HG03103 (cell line): Measurements from ENCODE around the gene OLFML1.

ENCODE experiments used
- ATAC-seq: cut with Tn5 transposase; IDR thresholded peaks from one replicate; pipeline ENCODE4 v1.9.1; 2021; ENCODE audit warnings: low read depth; ENCODE audit not compliant: unreplicated experiment

OLFML1 gene

DNA sequence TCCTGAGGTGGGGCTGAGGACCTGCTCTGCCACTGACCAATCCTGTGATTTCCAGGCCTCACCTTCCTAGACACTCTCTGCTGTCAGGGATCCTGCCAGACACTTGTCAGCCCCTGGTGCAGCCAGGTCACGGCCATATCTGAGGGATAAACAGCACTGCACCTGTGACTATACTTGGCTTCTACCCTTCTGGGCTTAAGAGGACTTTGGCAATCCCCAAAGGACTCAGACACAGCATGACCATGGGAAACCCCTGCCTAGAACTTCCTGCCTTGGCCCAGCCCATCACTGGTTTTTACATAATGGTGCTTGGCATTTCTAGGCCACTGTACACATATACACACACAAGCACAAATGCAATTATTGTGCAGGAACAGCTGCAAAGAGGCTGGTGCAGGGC, 11.6 kb upstream of the OLFML1 start:
- no peak for ATAC-seq

DNA sequence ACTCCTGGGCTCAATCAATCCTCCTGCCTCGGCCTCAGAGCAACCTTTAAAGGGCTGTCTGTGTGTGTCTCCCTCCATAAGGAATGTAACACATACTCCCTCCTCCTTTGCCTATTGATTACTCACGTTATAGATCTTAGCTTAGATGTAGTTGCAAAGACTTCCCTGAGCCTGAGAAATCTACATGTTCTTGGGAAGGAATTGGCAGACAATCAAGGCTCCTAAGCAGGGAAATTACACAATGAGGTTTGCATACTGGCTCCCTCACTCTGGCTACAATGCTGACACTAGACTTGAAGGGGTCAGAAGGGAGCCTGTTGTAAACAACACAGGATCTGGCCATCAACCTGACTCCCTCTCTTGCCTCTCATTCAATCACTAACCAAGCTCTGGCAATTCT, 5.2 kb upstream of the OLFML1 start:
- ATAC-seq = no peak

- ATAC-seq = no peak
Observed at GRCh38 chr11:7484131-7484530, 1.2 kb upstream of the OLFML1 start.

- ATAC-seq = no peak
Observed at GRCh38 chr11:7484645-7485044, 661 bp upstream of the OLFML1 start.

DNA sequence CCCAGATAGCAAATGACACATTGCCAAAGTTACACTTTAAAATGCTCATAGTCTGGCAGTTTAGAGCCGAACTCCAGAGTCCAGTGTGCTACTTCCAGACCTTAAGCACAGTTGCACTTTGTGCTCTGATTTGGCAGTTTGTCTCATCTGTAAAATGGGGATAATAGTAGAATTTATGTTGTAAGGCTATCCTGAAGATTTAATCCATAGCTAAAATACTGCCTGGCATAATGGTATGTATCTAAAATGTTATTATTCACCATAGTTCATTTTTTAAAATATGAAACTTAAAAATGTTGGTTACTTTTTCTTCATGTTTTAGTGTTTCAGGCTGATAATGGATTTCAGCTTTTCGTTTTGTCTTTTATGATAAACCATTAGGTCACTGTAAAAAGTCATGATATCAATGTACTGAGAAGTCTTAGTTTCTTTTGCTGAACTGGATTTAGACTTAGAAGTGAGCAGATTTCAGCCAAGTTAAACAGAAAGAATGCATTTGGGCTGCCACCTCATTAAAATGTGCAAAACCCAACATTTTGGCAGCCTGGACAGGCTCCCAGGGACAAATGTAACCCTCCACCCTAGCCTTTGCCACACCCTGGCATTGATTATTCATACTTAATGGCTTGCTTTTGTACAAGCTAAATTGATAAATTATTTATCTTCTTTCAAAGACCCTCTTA, 933 bp downstream of the OLFML1 start:
- ATAC-seq = no peak

DNA sequence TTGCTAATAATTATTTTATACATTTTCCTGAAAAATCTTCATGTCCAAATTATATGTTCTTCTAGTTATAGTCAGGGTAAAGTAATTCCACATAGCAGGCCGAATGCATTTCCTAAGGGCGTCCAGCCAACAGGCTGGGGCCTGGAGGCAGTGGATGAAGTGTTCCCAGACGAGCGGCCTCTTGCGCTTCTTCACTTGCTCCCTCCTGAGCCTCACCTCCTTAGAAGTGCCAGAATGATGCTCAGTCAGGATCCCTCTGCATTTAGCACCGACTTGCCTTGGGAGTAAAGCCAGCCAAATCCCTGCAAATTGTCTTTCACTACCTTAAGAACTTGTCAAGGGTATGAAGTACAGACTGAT, 1.5 kb downstream of the OLFML1 start:
- ATAC-seq = no peak

- ATAC-seq = no peak
Observed at GRCh38 chr11:7487360-7487759, 2.1 kb downstream of the OLFML1 start.

DNA sequence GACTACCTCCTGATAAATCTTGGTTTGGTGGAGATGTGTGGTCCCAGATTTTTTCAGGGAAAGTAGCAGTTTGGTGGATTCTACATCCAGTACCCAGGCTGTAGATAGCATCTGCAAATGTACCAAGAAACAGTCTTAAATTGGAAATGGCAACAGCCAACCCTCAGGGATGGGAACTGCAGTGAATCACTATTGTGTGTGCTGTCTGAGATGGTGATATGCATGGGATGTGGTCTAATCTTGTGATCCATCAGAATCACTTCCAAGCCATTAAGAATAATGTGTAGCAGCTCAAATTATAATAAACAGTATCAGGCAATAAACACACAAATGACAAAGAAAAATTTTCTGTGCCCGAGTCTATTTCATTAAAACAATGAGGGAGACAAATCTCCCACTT, 3.4 kb downstream of the OLFML1 start:
- ATAC-seq = no peak

DNA sequence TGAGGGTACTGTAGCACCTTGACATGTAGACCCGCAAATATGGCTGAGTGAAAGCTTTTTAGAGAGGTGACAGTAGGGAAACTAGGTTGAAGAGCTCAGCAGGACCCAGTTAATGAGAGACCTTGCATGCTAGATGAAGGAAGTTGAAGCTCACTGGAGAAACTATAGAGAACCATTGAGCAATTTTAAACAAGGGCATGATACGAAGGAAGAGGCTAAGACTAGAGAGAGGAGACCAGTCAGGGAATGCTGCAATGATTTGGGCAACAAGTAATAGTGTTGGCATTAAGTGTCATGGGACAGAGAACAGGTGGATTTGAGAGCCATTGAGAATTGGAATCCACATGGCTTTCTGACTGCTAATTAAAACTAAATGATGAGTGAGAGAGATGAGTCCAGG, 4.1 kb downstream of the OLFML1 start:
- no peak for ATAC-seq

DNA sequence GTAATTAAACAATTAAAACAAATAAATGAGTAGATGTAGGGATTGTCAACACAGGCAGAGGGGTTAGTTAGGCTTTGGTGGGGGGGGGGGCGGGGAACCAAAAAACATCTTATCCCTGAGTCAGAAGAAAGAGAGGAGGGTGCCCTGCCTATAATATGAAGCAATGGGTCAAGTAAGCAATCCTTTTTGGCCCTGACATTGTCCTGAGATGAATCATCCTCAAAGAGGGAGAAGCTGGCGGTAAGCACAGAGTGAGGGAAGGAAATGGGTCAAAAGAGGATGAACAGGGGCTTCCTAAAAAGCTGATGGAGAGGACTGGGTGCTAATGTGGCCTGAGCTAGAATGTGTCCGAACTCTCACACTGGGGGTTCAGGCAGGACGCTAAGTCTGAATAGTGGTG, 4.7 kb downstream of the OLFML1 start:
- no peak for ATAC-seq

DNA sequence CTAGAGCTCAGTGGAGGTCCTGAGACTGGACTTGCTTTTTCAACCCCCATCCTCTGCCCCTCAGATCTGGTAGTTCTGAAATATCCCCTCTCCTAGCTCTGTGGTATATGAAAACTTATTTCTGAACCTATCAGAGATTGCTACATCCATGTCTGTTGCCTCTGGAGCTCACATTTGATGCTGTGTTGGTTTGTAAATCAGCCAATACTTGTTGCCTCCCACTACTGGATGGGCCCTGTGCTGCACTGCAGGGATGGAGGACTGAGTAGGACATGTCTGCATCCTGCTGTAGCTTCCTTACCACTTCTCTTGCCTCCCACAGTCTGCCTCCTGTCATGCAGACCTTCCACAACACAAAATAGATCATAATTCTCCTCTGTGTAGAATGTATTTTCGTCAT, 5.2 kb downstream of the OLFML1 start:
- ATAC-seq = no peak

- no peak for ATAC-seq
Observed at GRCh38 chr11:7492253-7492652, 6.9 kb downstream of the OLFML1 start.

DNA sequence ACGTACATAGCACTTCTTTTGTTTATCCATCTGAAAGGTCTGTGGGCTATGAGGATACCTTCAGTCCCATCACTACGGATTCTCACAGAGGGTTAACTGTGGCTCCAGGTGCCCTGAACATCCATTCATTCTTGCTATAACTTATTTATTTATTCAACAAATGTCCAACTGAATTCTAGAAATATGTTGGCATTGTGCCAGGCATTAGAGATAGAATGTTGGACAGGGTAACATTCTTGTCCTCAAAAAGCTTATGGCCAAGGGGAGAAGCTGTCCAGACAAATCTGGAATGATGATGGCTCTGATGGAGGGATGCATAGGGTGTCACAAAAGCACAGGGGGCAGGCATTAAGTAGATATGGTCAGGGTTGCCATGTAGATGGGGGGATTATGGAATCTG, 8.4 kb downstream of the OLFML1 start:
- no peak for ATAC-seq

- ATAC-seq = no peak
Observed at GRCh38 chr11:7494086-7494745, 8.9 kb downstream of the OLFML1 start.

- peak; percentile 87 for ATAC-seq
Observed at GRCh38 chr11:7495882-7496551, 10.7 kb downstream of the OLFML1 start.

DNA sequence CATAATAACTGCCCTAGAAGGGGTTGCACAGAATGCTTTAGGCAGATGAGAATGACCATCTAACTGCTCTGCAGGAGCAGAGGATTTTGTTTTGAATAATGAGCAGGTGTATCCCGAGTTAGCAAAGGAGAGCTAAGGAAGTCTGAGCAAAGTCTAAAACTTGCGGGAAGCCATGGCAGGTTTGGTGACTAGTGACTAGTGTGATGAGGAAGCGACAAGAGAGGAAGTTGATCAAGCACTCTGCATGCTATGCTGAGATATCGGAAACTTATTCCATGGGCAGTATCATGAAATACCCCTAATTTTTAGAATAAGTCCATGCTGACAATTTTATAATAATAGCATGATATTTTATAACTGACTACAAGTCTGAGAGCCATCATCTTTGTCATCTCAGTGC, 12.9 kb downstream of the OLFML1 start:
- no peak for ATAC-seq

DNA sequence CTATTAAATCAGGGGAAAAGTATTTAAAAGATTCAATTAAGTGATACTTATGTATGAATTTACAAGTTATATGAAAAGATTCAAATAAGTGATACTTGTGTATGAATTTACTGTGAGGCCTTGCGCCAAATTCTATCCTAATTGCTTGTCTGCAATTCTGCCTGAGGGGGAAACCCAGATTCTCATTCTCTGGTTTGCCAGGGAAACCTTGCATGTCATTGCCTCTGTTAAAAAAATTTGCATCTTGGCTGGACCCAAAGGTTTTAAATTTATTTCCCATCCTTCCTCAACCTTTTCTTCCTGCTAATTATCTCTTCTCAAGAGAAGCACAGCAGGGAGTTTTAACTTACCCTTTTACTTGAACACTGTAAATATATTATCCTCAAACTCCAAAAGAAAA, 13.8 kb downstream of the OLFML1 start:
- no peak for ATAC-seq

DNA sequence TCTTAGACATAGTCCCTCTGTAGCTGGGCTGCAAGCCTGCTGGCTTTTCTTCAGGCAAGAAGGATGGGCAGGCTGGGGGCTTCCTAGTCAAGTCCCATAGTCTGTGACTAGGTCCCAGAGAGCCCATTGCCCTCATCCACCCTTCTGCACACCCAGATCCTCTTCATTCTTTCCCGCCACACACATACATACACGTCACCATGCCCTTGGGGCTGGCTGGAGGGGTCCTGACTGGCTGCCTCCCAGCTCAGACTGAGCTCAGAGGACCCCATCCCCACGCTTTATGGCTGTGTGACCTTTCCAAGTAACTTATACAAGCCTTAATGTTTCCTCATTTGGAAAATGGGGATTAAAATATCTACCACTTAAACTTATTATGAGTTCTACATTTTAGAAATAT, 14.9 kb downstream of the OLFML1 start:
- ATAC-seq = no peak

DNA sequence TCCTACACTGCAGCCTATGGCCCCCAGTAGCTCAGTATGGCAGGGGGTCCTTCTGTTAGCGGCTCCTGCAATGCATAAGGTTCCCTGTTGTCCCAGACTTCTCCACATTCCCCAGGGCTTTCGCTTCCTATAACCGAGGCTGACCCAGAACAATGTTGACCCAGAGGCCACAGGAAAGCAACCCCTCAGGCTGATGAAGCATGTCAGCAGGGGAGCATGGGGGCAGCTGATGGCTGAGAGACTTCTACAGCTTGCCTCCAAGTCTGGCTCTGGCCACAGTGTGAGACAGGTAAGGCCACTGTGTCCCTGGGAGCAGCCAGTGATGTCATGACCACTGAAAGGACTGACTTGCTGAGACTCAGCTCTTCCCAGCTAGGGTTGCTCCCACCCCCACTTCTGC, 15.9 kb downstream of the OLFML1 start:
- no peak for ATAC-seq

DNA sequence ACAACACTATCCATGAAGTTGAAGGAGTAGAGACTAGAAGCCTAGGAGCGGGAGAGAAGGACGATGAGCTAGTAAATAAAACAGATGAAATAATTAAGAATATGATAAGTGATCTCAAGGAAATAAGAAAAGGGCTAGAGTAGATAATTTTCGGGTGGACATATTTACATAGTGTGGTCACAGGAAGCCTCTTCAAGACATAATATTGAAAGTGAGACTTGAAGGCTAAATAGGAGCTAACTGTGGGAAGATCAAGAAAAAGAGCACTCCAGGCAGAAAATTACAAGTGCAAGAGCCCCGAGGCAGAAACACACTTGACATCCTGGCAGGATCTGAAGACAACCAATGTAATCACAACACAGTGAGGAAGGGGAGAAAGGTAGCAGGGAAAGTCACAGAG, 16.6 kb downstream of the OLFML1 start:
- no peak for ATAC-seq

- ATAC-seq = no peak
Observed at GRCh38 chr11:7506243-7506642, 20.9 kb downstream of the OLFML1 start.

GRCh38 chr11:7508087-7508486, 22.8 kb downstream of the OLFML1 start:
- no peak for ATAC-seq
